ENCODE results near the gene DEDD.
"Not testable (repeated sequence)": the region's sequence is repeated elsewhere in the genome, so short reads cannot be mapped to it uniquely, and the experiment has no call there.

DEDD gene

DNA sequence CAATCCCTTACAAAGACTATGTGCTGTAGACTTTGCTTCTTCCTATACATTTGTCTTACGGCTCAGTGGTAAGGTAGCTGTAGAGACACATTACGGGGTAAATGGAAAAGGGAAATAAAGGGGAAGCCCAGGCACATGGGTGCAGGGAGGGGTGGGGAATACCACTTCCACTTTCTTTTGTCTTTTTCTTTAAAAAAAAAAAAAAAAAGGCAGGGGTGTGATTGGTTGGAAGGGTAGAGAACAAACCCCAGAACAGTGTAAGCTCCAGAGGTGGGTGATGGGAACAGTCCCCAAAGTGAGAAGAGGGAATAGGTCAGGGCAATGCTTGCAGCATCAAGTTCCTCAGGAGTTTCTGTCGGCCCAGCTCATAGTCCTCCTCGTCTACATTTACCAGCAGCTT is 10.6 kb downstream of the DEDD start:
- DNase-seq: no peak

DNA sequence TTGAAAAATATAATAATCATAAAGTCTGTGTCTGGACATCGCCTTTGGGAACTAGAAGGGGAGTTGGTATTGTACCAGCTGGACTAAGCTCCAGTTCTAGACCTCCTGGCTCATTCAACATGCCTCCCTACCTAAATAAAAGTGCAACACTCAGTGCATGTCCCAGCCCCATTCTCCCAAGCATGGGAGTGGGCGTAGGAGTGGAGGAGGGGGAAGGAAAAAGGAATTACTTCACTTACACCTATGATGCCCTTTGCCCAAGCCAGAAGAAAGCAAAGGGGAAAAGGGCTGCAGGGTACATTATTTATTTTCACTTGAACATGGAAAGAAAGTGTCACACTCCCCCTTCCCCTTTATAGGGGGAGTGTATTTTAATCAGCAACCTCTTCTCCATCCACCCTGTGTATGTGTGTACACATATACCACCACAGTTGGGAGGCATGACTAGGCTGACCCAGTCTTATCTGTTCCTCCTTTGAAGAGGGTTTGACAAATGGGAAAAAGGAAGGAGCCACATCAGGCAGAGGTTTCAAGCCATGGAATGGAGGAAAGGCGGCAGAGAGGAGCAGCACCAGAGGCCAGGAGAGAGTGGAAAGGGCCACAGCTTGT is 11.3 kb downstream of the DEDD start:
- DNase-seq: no peak

DNA sequence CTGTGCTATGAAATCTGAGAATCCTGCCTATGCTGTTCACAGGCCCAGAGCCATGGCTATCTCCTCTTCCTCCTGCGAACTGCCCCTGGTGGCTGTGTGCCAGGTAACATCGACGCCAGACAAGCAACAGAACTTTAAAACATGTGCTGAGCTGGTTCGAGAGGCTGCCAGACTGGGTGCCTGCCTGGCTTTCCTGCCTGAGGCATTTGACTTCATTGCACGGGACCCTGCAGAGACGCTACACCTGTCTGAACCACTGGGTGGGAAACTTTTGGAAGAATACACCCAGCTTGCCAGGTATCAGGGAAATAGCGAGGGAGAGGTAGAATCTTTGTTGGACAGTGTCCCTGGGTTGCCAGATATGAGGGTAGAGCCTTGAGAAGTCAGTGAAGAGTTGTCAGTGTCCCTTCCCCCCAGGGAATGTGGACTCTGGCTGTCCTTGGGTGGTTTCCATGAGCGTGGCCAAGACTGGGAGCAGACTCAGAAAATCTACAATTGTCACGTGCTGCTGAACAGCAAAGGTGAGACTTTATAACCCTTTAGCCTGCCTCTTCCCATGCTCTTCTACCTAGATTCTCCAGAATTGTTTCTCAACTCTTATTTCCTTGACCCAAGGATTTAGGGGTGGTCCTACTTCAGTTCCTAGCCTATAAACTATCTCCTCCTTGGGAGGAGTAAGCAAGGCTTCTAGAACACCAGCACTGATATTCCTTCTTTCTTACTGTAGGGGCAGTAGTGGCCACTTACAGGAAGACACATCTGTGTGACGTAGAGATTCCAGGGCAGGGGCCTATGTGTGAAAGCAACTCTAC is 13.2 kb downstream of the DEDD start:
- DNase-seq: no peak

DNA sequence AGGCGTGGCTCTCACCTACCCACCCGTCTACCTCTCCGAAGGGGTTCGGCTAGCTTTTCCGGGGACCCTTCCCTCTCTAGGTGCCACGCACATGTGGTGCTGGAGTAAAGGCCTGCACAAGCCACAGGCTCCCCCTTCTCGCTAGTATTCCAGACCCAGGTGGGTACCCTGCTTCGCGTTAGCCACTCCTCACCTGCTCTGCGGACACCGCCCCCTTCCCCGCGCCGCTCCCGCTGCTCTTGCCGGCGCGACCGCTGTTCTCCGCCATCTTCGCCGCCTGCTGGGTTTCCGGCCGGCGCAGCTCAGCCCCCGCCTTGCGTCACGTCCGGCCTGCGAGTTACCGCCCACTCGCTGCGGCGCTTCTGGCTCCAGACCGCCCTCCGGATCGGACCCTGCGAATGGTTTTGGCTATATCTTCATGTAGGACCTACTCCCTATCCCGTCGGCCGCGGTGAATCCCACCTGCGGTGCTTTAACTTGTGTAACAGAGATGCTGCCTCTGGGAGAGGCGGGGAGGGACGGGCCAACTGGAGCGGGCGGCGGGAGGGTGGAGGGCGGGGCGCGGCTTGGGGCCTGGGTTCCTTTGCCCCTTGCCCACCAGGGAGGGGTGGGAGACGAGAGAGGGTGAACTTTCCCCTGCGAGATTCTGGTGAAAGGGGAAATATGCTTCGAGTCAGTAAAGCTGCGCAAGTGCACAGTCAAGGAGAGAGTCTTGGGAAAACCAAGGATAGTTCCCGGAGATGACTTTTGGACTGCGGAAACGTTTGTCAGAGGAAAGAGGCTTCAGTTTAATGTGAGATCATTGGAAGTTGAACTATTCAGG is 14.5 kb downstream of the DEDD start, which contains the start of the genes NIT1 and PFDN2:
NIT1 (plus strand) TSS at position 347 of the 823 bp plus-strand sequence; CDS start at position 419, 72 bp downstream.
PFDN2 (minus strand) TSS at position 279 of the 823 bp plus-strand sequence; CDS start at position 268, 11 bp downstream.
- peak; percentile 75 for DNase-seq

GRCh38 chr1:161115961-161116360 is 16.5 kb downstream of the DEDD start:
- DNase-seq: not testable (repeated sequence)

GRCh38 chr1:161115132-161115711 is 17.2 kb downstream of the DEDD start:
- no peak for DNase-seq

- no peak for DNase-seq
Observed at GRCh38 chr1:161114556-161114955, 17.9 kb downstream of the DEDD start.

DNA sequence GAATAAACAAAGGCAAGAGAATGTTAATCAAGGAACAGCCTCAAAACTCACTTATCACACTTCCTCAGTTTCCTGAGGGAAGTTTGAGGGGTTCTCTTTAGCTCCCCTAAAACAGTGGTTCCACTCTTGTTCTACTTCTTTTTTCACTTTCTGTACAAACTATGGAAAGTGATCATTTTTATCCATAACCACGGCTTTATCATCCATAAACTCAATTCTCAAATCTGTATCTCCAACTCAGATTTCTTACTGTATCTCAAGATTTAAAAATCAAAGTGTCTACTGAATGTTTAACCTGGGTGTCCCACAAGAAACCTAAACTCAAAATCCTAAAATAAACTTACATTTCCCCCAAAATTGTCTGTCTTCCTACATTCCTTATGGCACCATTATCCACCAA is 18.6 kb downstream of the DEDD start:
- DNase-seq: no peak

DNA sequence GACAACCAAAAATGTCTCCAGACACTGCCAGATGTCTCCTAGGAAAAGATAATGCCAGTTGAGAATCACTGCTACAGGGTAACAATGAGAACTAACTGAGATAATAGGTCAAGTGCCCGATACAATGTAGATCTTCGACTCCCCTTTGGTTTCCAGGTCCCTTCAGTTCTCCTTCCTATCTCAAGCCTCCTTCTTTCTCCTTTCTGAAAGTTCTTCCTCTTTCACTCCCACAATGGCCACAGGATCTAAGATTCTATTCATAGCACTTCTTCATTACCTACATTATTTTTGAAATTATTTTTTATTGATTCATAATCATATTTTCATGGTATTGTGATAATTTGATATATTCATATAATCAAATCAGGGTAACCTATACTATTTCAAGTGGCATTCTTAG is 20.9 kb downstream of the DEDD start:
- DNase-seq: no peak

- DNase-seq: no peak
Observed at GRCh38 chr1:161111117-161111516, 21.4 kb downstream of the DEDD start.

GRCh38 chr1:161106431-161106830 is 26.0 kb downstream of the DEDD start:
- DNase-seq: no peak

DNA sequence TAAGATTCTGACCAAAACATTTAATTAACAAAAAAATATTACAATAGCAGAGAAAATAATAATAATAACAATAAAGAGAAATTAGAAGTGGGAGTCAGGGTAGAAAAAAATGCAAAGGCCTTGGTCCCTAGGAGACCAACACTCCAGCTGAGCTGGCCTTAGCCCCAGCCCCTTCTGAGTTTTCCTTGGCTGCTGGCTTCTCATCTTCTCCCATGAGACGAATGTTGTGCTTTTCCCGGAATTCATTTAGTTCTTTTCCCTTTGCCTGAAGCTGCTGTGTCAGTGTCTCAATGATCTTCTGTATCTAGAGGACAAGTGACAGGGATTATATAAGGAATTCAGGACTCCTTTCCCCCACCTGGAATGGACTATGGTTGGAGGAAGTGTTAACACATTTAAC is 31.9 kb downstream of the DEDD start:
- no peak for DNase-seq

DNA sequence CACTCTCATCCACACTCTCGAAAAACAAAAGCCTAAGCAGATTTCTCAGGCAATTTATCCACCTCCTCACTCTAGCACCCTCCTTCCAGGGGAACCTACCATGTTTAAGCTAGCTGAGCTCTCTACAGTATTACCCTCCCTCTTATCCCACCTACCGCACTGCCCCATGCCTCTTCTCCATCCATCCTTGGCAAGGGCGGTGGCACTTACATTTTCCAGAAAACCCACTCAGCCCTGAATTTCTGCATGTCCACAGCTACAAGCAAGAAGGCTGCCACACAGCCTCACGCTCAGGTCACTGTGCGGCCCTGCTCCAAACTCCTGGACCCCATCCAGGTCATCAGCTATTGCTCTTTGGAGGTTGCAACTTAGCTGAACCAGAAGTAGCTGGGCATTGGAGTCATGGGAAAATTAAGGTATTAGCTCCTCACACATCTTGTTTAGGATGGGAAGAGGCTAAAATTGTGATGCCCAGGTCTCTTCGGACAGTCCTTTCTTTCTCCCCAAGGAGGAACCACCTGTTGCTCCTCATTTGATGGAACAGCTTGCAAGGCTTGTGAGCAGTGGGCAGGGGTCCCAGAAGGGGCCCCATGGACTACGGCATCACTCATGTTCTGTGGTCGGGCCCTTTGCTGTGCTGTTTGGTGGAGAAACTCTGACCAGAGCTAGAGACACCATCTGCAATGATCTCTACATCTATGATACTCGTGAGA is 33.2 kb downstream of the DEDD start:
- DNase-seq: no peak

- DNase-seq: peak; percentile 56
Observed at GRCh38 chr1:161098210-161099068, 34.0 kb downstream of the DEDD start, which contains the start of gene KLHDC9. TSS of gene KLHDC9 (plus strand) at chr1:161098361. CDS start at chr1:161098536, 175 bp downstream.

DNA sequence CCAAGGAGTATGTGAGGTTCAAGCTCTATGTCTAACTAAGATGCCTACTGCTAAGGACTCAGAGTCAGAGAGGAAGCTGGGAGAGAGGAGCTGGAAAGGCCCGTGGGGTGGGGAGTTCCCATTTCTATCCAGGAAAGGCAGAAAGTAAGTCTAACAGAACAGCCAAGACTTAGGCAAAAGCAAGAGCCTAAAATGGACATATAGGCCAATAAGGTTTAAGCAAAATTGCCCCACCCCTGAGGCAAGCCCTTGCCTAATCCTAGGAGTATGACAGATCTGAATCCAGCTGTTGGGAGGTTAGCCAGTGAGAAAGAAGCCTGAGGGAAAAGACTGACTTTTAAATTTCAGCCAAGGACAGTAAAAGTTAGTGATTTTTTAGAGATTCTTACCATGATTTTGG is 35.9 kb downstream of the DEDD start:
- no peak for DNase-seq

DNA sequence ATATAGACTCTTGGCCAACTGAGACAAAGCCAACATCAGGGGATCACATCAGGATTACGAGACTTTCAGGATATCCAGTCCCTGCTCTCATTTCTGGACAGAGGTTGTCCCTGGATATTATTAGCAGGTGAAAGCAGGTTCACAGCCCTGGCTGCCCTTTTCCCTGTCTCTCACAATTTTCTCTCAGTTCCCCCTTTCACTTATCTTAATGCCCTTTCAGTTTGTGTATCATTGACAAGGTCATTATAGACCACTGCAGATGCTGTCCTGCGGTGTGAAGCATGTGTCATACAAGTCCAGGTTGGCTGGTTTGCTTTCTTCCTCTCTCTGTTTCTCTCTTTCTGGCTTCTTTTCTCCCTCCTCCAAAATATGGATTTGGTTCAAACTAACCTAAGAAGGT is 36.5 kb downstream of the DEDD start:
- DNase-seq: no peak

- no peak for DNase-seq
Observed at GRCh38 chr1:161095230-161095629, 37.2 kb downstream of the DEDD start.

- no peak for DNase-seq
Observed at GRCh38 chr1:161094481-161094880, 38.0 kb downstream of the DEDD start.

DNA sequence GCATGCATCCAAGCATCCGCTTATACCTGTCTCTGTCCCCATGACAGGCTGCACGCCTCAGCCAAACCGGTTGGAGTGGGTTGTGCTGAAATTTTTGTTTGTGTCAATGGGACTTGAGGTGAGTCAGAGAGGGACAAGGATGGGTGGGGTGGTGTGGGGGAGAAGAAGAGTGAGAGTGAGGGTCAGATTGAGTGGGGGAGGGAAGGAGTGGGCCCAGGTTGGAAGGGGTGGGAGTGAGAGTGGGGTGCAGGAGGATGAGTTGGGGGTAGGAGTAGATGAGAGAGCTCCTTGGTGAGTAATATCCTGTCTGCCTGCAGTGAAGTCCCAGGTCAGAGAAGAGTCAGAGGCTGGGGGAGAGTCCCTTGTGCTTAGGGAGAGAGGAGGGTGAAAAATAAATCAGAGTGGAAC is 39.8 kb downstream of the DEDD start:
- DNase-seq: no peak

DNA sequence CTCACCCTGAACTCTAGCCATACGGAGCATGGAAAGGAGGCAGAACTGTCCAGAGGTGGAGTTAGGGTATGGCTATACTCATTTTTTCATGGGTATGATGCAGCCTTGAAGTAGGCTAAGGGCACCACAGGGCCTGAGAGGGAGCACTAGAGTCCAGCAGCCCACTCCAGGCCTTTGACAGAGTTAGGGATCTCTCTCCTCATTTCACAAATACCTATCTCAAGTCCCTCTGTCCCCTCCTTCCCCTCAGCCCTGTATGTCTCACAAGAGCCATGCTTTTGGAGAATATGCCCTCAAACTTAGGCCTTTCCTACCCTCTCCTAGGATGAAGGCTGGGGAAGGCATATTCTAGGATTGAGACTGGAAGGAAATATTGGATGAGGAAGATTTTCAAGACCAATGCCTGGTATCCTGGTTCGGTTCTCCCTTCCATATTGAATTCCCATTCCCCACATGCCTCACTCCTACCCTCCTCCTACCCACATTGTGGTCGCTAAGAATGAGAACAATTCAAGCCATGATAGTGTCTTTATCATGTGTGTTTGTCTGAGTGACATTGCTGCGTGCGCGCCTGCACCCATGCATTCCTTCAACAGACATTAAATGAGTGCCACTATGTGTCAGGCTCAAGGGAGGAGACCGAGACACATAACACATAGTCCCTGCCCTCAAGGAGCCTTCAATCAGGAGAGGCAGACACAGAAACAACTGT is 40.5 kb downstream of the DEDD start:
- no peak for DNase-seq

DNA sequence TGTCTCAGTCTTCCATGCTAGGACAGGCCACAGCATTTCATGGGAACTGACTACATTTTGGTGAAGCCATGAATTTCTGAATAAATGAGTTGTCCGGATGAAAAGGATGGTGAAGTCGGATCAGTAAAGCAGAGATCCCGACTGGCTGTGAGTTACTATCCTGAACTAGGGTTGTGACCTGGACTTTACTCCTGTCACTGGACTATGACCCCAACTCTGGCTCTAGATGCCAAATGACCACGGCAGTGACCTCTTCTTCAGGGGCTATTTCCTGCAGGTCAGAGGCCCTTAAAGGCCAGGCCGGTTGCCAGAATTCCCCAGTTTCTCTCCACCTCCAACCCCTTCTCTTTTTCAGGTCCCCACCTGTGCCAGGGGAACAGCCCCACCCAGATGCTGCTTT is 41.4 kb downstream of the DEDD start:
- no peak for DNase-seq
